GM10248 (cell line): ENCODE measurements around the gene MEF2D.

Experiments
- CTCF ChIA-PET: fragments of 300-600 bp; sonication (Branson Sonifier 250); formaldehyde crosslinking; extraction: SDS; loops from one replicate; lab custom pipeline; 2021; ENCODE audit warnings: antibody characterized with exemption; lab: Yijun Ruan, JAX
- POLR2A ChIA-PET: fragments of 350-650 bp; sonication (Branson Sonifier 250); formaldehyde crosslinking; extraction: SDS; loops from one replicate; lab custom pipeline; 2020; ENCODE audit warnings: antibody characterized with exemption; lab: Yijun Ruan, JAX
- DNase-seq: peaks from one replicate; pipeline ENCODE4 v3.0.0; 2012; ENCODE audit errors: extremely low spot score
- CTCF ChIP-seq: IDR thresholded peaks from 2 replicates; pipeline ENCODE4 v1.5.1; 2012; ENCODE audit warnings: mild to moderate bottlenecking, low read depth; ENCODE audit errors: extremely low read depth, missing control alignments, control extremely low read depth

MEF2D gene

GRCh38 chr1:156451505-156452160 lies 48.9 kb downstream of the MEF2D start:
- no peak for TF ChIP-seq CTCF
- no peak for DNase-seq
- POLR2A ChIA-PET: no interaction called here
- CTCF ChIA-PET: interaction anchor here (1.0 to 12.1 kb wide), 3 partner anchors 29 to 157 kb away, joined by 4 to 480 read pairs (median 8); no protein-coding TSS in a partner anchor

GRCh38 chr1:156448134-156448967 lies 52.2 kb downstream of the MEF2D start:
- no peak for TF ChIP-seq CTCF
- DNase-seq: no peak
- POLR2A ChIA-PET: no interaction called here
- CTCF ChIA-PET: interaction anchor here (0.8 to 12.1 kb wide), 5 partner anchors 10 to 69 kb away, joined by 3 to 480 read pairs (median 4); no protein-coding TSS in a partner anchor

GRCh38 chr1:156445789-156446263 lies 54.7 kb downstream of the MEF2D start:
- TF ChIP-seq CTCF: peak; percentile 98
- ChIA-PET CTCF (interaction anchor here (0.6 to 12.1 kb wide), 60 partner anchors 9 to 353 kb away, joined by 3 to 480 read pairs (median 5); no protein-coding TSS in a partner anchor), POLR2A (interaction anchor here (0.6 kb wide), 1 partner anchor 24 kb away, joined by 3 read pairs; no protein-coding TSS in a partner anchor)
- peak; percentile 72 for DNase-seq

GRCh38 chr1:156444407-156445001 lies 56.1 kb downstream of the MEF2D start:
- POLR2A ChIA-PET: interaction anchor here (0.7 to 0.8 kb wide), 2 partner anchors 43 to 292 kb away, joined by 4 to 7 read pairs; no protein-coding TSS in a partner anchor
- no peak for DNase-seq
- peak; percentile 44 for TF ChIP-seq CTCF
- CTCF ChIA-PET: interaction anchor here (0.9 to 12.1 kb wide), 19 partner anchors 11 to 347 kb away, joined by 3 to 480 read pairs (median 15); no protein-coding TSS in a partner anchor

- POLR2A ChIA-PET: no interaction called here
- no peak for TF ChIP-seq CTCF
- CTCF ChIA-PET: interaction anchor here (1.5 to 5.4 kb wide), 4 partner anchors 13 to 161 kb away, joined by 3 to 130 read pairs (median 14); no protein-coding TSS in a partner anchor
- no peak for DNase-seq
These were observed 57.3 kb downstream of the MEF2D start for GRCh38 chr1:156443286-156443685.
